Measurements from ENCODE around the gene SPAG16. TPM values are rescaled to one million over a fixed set of nuclear protein-coding genes. Genes with fewer than 3 reads are reported as not detected.
A peak's percentile ranks its signal among the peaks of the same experiment; 100 is the strongest.

The SPAG16 gene
- total and polyA plus RNA-seq, 12 donors, result 8.4 to 28.3 (median 19.1) TPM

- Histone ChIP-seq H3K36me3 (no peaks in the 10 kb centered on the region), H3K27ac (no peak overlapping the region), H3K4me1 (no peaks in the 10 kb centered on the region), H3K4me3 (no peak overlapping the region), H3K27me3 (no peaks in the 10 kb centered on the region), H3K9me3 (peaks cover 0 to 49% (median 11%) of the 10 kb centered on the region in 11 donors)
- no peak for ATAC-seq
- intact Hi-C loops (cut with DNase I), result loop anchor here in 1 of 10 donors (2.0 kb wide), 1 partner anchor 45 kb away; no protein-coding TSS in a partner anchor
- no peak for DNase-seq
- 72 to 81% methylated on average over 2 of the region's 2 CpGs for WGBS, 2 donors
- TF ChIP-seq CTCF (IDR thresholded peaks at IDR 0.05), result no peak
These were observed 159.7 kb downstream of the SPAG16 start for GRCh38 chr2:213443921-213444320.

GRCh38 chr2:213451542-213452239, 167.4 kb downstream of the SPAG16 start:
- TF ChIP-seq CTCF (IDR thresholded peaks at IDR 0.05), result no peak

GRCh38 chr2:213455316-213456008, 171.2 kb downstream of the SPAG16 start:
- intact Hi-C loops (cut with DNase I), result no loop called here
- no peaks in the 10 kb centered on the region for H3K27me3 ChIP-seq
- ATAC-seq (no peak), DNase-seq (no peak)
- no peak overlapping the region for H3K27ac ChIP-seq
- H3K4me1 ChIP-seq, result no peaks in the 10 kb centered on the region
- no peak overlapping the region for H3K4me3 ChIP-seq
- WGBS, 2 donors, result 34 to 36% methylated on average over 5 of the region's 5 CpGs
- H3K36me3 ChIP-seq, result no peaks in the 10 kb centered on the region
- TF ChIP-seq CTCF (IDR thresholded peaks at IDR 0.05), result no peak
- no peaks in the 10 kb centered on the region for H3K9me3 ChIP-seq

More at GRCh38 chr2:213451542-213452239, 167.4 kb downstream of the SPAG16 start:
- ATAC-seq, result peak in 1 of 8 donors; percentile 38
- Histone ChIP-seq H3K27ac (no peak overlapping the region), H3K27me3 (no peaks in the 10 kb centered on the region), H3K4me1 (no peaks in the 10 kb centered on the region), H3K4me3 (no peak overlapping the region), H3K9me3 (peaks cover 0 to 32% (median 13%) of the 10 kb centered on the region in 11 donors), H3K36me3 (no peaks in the 10 kb centered on the region)
- intact Hi-C loops (cut with DNase I), result no loop called here
- WGBS, 2 donors, result 29 to 32% methylated on average over 12 of the region's 12 CpGs
- DNase-seq, result no peak

- Histone ChIP-seq H3K27me3 (no peaks in the 10 kb centered on the region), H3K4me3 (no peak overlapping the region), H3K27ac (no peak overlapping the region), H3K9me3 (peaks cover 0 to 59% (median 22%) of the 10 kb centered on the region in 11 donors), H3K36me3 (no peaks in the 10 kb centered on the region), H3K4me1 (no peaks in the 10 kb centered on the region)
- DNase-seq (no peak), ATAC-seq (no peak)
- intact Hi-C loops (cut with DNase I), result no loop called here
- TF ChIP-seq CTCF (IDR thresholded peaks at IDR 0.05), result no peak
These were observed 191.2 kb downstream of the SPAG16 start for GRCh38 chr2:213475433-213475832.

Measured in heart right ventricle (tissue), 16 donors.